Measurements from ENCODE around the gene IREB2.
"Not testable (repeated sequence)": the region's sequence is repeated elsewhere in the genome, so short reads cannot be mapped to it uniquely, and the experiment has no call there.

Gene IREB2, protein sequence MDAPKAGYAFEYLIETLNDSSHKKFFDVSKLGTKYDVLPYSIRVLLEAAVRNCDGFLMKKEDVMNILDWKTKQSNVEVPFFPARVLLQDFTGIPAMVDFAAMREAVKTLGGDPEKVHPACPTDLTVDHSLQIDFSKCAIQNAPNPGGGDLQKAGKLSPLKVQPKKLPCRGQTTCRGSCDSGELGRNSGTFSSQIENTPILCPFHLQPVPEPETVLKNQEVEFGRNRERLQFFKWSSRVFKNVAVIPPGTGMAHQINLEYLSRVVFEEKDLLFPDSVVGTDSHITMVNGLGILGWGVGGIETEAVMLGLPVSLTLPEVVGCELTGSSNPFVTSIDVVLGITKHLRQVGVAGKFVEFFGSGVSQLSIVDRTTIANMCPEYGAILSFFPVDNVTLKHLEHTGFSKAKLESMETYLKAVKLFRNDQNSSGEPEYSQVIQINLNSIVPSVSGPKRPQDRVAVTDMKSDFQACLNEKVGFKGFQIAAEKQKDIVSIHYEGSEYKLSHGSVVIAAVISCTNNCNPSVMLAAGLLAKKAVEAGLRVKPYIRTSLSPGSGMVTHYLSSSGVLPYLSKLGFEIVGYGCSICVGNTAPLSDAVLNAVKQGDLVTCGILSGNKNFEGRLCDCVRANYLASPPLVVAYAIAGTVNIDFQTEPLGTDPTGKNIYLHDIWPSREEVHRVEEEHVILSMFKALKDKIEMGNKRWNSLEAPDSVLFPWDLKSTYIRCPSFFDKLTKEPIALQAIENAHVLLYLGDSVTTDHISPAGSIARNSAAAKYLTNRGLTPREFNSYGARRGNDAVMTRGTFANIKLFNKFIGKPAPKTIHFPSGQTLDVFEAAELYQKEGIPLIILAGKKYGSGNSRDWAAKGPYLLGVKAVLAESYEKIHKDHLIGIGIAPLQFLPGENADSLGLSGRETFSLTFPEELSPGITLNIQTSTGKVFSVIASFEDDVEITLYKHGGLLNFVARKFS

GRCh38 chr15:78437762-78438618 lies at the start of gene IREB2:
Gene IREB2 (plus strand): TSS chr15:78438216. CDS start chr15:78438338, 122 bp downstream.
- DNase-seq: peak; percentile 98

DNA sequence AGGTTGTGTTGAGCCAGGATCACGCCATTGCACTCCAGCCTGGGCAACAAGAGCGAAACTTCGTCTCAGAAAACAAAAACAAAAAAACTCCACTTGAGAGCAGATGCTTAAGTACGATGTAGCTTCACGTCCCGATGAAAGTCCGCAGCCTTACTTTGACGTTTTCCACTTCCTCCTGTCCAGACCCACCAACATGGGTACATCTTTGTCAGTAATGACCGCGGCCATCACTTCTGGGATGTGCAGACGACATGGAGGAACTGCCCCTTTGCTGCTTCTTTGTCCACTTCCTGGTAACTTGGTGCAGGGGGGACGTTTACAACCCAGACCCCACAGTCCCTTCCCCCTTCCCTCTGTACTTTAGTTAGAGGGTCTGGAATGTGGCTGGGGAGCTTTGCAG lies 49.2 kb upstream of the IREB2 start:
- DNase-seq: no peak

DNA sequence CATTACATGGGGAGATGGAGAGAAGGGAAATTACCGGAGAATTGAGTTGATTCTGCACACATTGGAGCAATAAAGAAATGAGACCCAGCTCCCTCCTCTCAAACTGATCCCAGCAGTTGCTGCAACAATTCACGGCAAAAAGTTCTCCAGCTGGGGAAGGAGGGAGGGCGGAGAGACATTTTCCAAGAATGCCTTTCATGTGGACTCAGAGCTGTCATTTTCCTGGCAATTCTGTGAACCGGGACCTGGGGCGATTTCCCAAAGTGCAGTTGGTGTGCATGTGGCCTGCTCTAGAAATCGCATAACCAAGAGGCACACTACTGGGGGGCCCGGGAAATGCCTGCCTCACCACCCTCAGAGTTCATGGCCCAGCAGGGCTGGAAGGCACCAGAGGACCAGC lies 48.7 kb upstream of the IREB2 start:
- no peak for DNase-seq

GRCh38 chr15:78389738-78390137 lies 48.3 kb upstream of the IREB2 start:
- no peak for DNase-seq

GRCh38 chr15:78390242-78390641 lies 47.8 kb upstream of the IREB2 start:
- no peak for DNase-seq

GRCh38 chr15:78390826-78391225 lies 47.2 kb upstream of the IREB2 start:
- DNase-seq: no peak

- no peak for DNase-seq
Observed at GRCh38 chr15:78391781-78392180, 46.2 kb upstream of the IREB2 start.

- DNase-seq: no peak
Observed at GRCh38 chr15:78392430-78392829, 45.6 kb upstream of the IREB2 start.

- DNase-seq: no peak
Observed at GRCh38 chr15:78393137-78393536, 44.9 kb upstream of the IREB2 start.

- no peak for DNase-seq
Observed at GRCh38 chr15:78394026-78394425, 44.0 kb upstream of the IREB2 start.

GRCh38 chr15:78394981-78395616 lies 42.9 kb upstream of the IREB2 start:
- DNase-seq: no peak

DNA sequence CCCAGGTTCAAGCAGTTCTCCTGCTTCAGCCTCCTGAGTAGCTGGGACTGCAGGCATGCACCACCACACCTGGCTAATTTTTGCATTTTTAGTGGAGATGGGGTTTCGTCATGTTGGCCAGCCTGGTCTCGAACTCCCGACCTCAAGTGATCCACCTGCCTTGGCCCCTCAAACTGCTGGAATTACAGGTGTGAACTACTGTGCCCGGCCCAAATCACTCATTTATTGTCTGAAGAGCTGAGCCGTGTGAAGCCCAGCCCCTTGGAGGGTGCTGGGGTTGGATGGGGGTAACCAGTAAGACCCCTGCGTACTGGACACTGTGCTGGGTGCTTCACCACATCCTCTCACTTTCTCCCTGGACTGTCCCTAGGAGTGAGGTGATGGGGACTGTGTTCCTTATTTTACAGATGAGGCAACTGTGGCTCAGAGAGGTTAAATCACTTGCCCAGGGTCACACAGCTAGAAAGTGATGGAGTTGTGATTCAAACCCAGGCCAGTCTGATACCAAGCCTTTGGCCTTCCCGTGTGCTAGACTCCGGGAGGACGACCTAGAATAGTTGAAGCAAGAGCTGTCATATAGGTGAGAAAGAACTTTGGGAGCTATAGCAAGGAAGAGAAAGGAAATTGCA lies 41.7 kb upstream of the IREB2 start:
- no peak for DNase-seq

- DNase-seq: no peak
Observed at GRCh38 chr15:78396976-78397375, 41.0 kb upstream of the IREB2 start.

- DNase-seq: no peak
Observed at GRCh38 chr15:78397382-78397781, 40.6 kb upstream of the IREB2 start.

DNA sequence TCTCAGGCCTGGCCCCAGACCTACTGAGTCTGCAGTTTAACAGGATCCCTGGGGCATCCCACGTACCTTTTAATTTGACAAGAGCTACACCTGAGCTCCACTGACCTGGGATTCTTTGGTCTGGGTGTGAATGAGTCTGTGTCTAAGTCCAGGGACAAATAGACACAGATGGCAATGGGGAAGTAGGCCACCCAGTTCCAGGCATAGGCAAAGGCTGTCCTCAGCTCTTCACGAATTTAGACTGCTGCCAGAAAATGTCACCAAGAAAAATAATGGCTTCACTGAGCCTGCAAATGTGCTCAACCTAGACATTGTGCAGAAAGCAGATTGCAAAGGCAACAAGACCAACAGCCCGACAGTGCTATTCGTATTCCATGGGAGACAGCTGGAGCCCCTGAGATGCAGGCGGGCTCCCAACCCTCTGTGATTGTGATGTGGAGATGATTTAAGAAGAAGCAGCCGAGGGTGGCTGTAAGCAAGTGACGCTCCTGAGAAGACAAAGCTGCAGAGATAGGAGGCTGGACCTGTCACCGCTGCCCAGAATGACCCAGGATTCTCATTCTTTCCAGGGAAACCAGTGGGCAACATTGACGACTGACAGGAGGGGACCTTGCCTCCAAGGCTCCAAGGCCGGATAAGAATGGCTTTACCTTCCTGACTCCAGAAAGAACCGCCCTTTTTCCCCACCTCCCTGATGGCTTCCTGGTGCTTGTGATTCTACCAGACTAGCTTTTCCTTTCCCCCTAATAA lies 39.8 kb upstream of the IREB2 start:
- DNase-seq: no peak

- DNase-seq: no peak
Observed at GRCh38 chr15:78399091-78399490, 38.9 kb upstream of the IREB2 start.

GRCh38 chr15:78402061-78402610 lies 35.9 kb upstream of the IREB2 start:
- DNase-seq: no peak

DNA sequence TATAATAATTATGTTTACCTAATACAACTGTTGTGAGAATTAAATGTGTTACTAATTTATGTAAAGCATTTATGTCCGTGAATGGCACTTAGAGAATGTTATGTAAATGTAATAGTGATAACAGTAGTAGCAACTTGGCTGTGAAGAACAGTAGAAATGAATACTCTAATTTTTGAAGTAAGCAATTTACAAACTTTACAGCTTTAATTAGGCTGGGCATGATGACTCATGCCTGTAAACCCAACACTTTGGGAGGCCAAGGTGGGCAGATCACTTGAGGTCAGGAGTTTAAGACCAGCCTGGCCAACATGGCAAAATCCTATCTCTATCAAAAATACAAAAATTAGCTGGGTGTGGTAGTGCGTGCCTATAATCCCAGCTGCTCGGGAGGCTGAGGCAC lies 33.9 kb upstream of the IREB2 start:
- no peak for DNase-seq

GRCh38 chr15:78404796-78405195 lies 33.2 kb upstream of the IREB2 start:
- not testable (repeated sequence) for DNase-seq

DNA sequence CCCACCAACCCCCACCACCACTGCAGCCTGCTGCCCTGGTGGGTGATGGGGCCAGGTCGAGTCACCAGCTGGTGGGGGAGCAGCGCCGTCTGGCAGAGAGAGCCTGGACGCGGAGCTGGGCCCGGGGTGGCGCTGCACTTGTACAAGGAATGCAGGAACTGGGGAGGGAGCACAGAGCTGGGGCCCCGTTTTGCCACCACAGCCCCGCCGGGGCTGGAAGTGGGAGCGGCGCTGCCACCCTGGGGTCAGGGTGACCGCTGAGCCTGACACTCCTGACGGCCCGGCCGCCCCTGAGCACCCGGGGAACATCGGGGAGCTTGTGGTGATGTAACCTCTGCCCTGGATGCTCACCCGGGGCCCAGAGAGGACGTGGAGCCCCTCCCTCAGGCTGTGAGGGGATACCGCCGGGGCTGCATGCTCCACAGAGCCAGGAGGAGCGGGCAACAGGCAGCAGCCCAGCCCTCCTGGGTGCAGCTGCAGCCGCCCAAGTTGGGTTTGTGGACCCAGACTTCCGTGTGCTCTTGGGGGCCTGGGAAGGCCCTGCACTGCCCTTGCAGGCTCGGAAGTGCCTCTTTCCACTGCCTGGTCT lies 32.6 kb upstream of the IREB2 start:
- DNase-seq: no peak

All from activated CD4-positive, alpha-beta T cell treated with anti-CD3 and anti-CD28 coated beads, Interleukin-10, Interleukin-2, amounts not matched to agents 100 ng/mL and 50 ng/mL, durations not matched to agents 16 hours and 8 hours (primary cell).